ENCODE measurements around the gene VPS37B.
"Not testable (repeated sequence)": the region's sequence is repeated elsewhere in the genome, so short reads cannot be mapped to it uniquely, and the experiment has no call there.

VPS37B gene

GRCh38 chr12:122882908-122883558, 12.9 kb downstream of the VPS37B start:
- no peak for DNase-seq (ENCODE audit: low read depth)

- peak; percentile 73 for DNase-seq (ENCODE audit: low read depth)
Measured at GRCh38 chr12:122880668-122881067, 15.3 kb downstream of the VPS37B start.

- no peak for DNase-seq (ENCODE audit: low read depth)
Measured at GRCh38 chr12:122880155-122880667, 15.7 kb downstream of the VPS37B start.

- DNase-seq (ENCODE audit: low read depth) = no peak
Measured at GRCh38 chr12:122878780-122879612, 16.9 kb downstream of the VPS37B start.

- no peak for DNase-seq (ENCODE audit: low read depth)
Measured at GRCh38 chr12:122876731-122877130, 19.2 kb downstream of the VPS37B start.

GRCh38 chr12:122876281-122876680, 19.6 kb downstream of the VPS37B start:
- DNase-seq (ENCODE audit: low read depth) = not testable (repeated sequence)

- DNase-seq (ENCODE audit: low read depth) = no peak
Measured at GRCh38 chr12:122875590-122876220, 20.2 kb downstream of the VPS37B start.

GRCh38 chr12:122874081-122874480, 21.8 kb downstream of the VPS37B start:
- no peak for DNase-seq (ENCODE audit: low read depth)

- no peak for DNase-seq (ENCODE audit: low read depth)
Measured at GRCh38 chr12:122873540-122873939, 22.4 kb downstream of the VPS37B start.

- no peak for DNase-seq (ENCODE audit: low read depth)
Measured at GRCh38 chr12:122872815-122873361, 23.0 kb downstream of the VPS37B start.

GRCh38 chr12:122871851-122872780, 23.8 kb downstream of the VPS37B start:
- peak; percentile 43 for DNase-seq (ENCODE audit: low read depth)

GRCh38 chr12:122870867-122871664, 24.9 kb downstream of the VPS37B start:
- no peak for DNase-seq (ENCODE audit: low read depth)

GRCh38 chr12:122870163-122870842, 25.6 kb downstream of the VPS37B start:
- no peak for DNase-seq (ENCODE audit: low read depth)

GRCh38 chr12:122869207-122869973, 26.5 kb downstream of the VPS37B start:
- DNase-seq (ENCODE audit: low read depth) = no peak

- DNase-seq (ENCODE audit: low read depth) = no peak
Measured at GRCh38 chr12:122868471-122869177, 27.3 kb downstream of the VPS37B start.

- DNase-seq (ENCODE audit: low read depth) = no peak
Measured at GRCh38 chr12:122867691-122868461, 28.0 kb downstream of the VPS37B start.

GRCh38 chr12:122866950-122867607, 28.8 kb downstream of the VPS37B start:
- DNase-seq (ENCODE audit: low read depth) = no peak

Data from fibroblast of the conjunctiva (primary cell).